ENCODE results near the gene PCDH15. TPM values are rescaled to one million over a fixed set of nuclear protein-coding genes. Genes with fewer than 3 reads are reported as not detected.

The PCDH15 gene
- total RNA-seq, 1 donor from 2014 or later: not detected

DNA sequence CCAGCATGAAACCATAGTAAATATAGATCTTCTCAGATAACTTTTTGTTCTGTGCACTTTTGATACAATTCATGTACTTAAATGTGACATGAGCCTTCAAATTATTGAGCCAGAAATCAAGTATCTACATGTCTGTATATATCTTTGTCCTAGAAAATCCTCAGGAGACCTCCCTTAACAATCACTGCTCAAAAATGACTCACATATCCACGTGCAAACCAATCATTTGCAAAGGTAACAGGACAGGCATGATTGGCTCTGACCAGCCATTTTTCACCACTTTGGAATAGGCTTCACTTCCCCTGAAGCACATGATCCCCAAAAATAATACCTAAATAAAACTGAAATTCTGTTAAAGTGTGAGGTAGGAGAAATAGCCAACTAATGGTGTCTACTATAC, 902.5 kb downstream of the PCDH15 start:
- no peak for DNase-seq (ENCODE audit: low spot score in 2 of 2)
- TF ChIP-seq, protein P1, sequence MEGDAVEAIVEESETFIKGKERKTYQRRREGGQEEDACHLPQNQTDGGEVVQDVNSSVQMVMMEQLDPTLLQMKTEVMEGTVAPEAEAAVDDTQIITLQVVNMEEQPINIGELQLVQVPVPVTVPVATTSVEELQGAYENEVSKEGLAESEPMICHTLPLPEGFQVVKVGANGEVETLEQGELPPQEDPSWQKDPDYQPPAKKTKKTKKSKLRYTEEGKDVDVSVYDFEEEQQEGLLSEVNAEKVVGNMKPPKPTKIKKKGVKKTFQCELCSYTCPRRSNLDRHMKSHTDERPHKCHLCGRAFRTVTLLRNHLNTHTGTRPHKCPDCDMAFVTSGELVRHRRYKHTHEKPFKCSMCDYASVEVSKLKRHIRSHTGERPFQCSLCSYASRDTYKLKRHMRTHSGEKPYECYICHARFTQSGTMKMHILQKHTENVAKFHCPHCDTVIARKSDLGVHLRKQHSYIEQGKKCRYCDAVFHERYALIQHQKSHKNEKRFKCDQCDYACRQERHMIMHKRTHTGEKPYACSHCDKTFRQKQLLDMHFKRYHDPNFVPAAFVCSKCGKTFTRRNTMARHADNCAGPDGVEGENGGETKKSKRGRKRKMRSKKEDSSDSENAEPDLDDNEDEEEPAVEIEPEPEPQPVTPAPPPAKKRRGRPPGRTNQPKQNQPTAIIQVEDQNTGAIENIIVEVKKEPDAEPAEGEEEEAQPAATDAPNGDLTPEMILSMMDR (IDR thresholded peaks at IDR 0.05): no peak
- no peaks in the 10 kb centered on the region for H3K27me3 ChIP-seq
- H3K4me1 ChIP-seq: no peaks in the 10 kb centered on the region
- intact Hi-C loops (cut with DNase I): no loop called here
- no peak overlapping the region for H3K4me3 ChIP-seq
- no peak overlapping the region for H3K27ac ChIP-seq
- H3K36me3 ChIP-seq: no peaks in the 10 kb centered on the region
- H3K9me3 ChIP-seq: no peaks in the 10 kb centered on the region

DNA sequence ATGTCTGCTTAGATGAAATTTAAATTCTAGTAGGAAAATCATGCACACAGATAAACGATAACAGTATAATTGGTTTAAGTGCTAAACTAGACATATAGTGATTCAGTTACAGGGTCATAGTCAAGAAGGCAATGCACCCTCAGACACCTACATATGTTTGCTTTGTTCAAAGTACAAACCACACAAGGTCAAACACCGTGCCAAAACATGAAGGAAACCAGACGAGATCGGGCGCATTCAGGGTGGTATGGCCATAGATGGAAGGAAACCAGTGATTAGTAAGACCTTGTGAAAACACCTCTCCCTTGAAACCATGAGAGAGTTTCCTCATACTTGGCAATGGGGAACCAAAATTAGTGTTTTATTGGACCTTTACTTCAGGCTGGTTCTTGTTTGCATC, 906.9 kb downstream of the PCDH15 start:
- intact Hi-C loops (cut with DNase I): no loop called here
- Histone ChIP-seq H3K4me3 (no peak overlapping the region), H3K36me3 (no peaks in the 10 kb centered on the region), H3K27me3 (no peaks in the 10 kb centered on the region), H3K27ac (no peak overlapping the region), H3K4me1 (no peaks in the 10 kb centered on the region), H3K9me3 (no peaks in the 10 kb centered on the region)
- no peak for DNase-seq (ENCODE audit: low spot score in 2 of 2)
- TF ChIP-seq, protein P1 (IDR thresholded peaks at IDR 0.05): no peak

DNA sequence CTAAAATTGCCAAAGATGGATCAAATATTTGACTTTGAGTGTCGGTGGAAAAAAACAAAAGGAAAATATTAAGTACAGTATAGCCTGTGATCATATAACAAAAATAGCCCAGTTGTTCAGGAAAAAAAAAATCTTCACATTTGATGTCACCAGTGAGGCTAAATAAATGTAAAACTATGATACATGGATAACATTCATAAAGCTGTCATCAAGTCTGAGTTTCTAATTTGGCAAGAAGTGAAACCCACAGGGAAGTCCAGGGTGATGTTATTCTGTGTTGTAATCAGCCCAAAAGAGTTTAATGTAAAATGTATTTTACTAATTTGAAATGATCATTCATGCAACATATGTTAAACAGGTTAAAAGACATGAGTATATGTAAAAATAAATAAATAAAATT, 908.0 kb downstream of the PCDH15 start:
- H3K4me3 ChIP-seq: no peak overlapping the region
- no peak for DNase-seq (ENCODE audit: low spot score in 2 of 2)
- no peaks in the 10 kb centered on the region for H3K9me3 ChIP-seq
- no peaks in the 10 kb centered on the region for H3K36me3 ChIP-seq
- H3K27ac ChIP-seq: no peak overlapping the region
- no peaks in the 10 kb centered on the region for H3K27me3 ChIP-seq
- intact Hi-C loops (cut with DNase I): no loop called here
- H3K4me1 ChIP-seq: no peaks in the 10 kb centered on the region
- TF ChIP-seq, protein P1 (IDR thresholded peaks at IDR 0.05): no peak

DNA sequence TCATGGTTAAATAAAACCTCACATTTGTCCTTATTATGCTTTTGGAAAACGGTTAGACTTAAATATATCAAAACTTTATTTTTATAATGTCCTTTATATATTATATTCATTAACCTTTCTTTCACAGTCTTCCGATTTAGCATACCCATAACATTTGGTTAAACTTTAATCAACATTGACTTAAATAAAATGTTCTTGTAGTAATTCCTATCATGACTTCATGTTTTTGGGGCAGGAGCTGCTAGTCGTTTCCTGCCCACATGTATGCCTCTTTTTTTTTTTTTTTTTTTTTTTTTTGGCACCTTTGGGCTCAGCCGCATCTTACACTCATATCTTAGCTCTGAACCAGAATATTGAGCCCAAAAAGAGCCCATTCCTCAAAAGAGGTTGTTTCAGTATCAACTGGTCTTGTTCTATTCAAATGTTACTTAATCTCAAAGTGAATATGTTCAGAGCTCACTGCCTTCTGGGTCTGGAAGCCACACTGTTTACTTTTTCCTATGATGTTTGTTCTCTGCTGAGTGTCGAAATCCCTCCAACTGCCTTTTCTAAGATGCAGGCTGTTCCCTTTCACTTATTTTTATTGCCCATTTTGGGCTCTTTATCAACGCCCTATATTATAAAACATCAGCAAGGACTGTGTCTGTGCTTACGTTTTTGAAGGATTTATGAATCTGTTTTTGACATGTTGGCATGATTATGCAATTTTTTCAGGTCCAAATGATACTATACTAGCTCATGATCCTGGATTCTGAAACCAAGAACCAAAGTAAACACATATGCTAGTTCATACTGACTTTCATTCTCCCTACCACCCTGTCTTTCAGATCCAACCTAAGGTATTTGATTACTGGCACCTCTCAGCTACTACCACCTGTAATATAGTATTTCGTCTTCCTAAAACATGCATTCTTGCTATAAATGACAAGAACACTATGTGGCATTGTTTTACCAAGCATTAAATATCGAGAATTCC, 914.4 kb downstream of the PCDH15 start:
- Histone ChIP-seq H3K4me3 (no peak overlapping the region), H3K9me3 (no peaks in the 10 kb centered on the region), H3K4me1 (no peaks in the 10 kb centered on the region), H3K27me3 (no peaks in the 10 kb centered on the region), H3K27ac (no peak overlapping the region), H3K36me3 (no peaks in the 10 kb centered on the region)
- no peak for DNase-seq (ENCODE audit: low spot score in 2 of 2)
- intact Hi-C loops (cut with DNase I): no loop called here
- TF ChIP-seq, protein P1 (IDR thresholded peaks at IDR 0.05): no peak

DNA sequence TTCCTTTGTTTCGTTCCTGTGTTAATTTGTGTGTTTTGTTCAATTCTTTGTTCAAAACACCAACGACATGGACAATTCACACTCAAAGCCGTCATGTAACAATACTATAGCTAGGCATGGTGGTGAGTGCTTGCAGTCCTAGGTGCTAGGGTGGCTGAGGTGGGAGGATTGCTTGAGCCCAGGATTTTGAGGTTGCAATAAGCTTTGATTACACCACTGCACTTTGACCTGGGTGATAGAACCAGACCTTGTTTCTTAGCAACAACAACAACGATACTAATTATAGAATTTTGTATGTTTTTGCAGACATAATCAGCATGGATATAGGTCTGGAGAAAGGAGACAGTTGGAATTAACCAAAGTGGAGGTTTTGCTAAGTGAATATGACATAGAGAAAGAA, 936.2 kb downstream of the PCDH15 start:
- Histone ChIP-seq H3K4me1 (no peaks in the 10 kb centered on the region), H3K9me3 (no peaks in the 10 kb centered on the region), H3K27me3 (no peaks in the 10 kb centered on the region), H3K36me3 (no peaks in the 10 kb centered on the region), H3K4me3 (no peak overlapping the region), H3K27ac (no peak overlapping the region)
- no peak for DNase-seq (ENCODE audit: low spot score in 2 of 2)
- intact Hi-C loops (cut with DNase I): no loop called here
- TF ChIP-seq, protein P1 (IDR thresholded peaks at IDR 0.05): no peak
